GM19035 (cell line): ENCODE measurements around the gene LRRC61.
"Not testable (repeated sequence)": the region's sequence is repeated elsewhere in the genome, so short reads cannot be mapped to it uniquely, and the experiment has no call there.

Experiments used
- ATAC-seq: cut with Tn5 transposase; IDR thresholded peaks from one replicate; pipeline ENCODE4 v1.9.1; 2021; ENCODE audit not compliant: unreplicated experiment

Gene LRRC61

DNA sequence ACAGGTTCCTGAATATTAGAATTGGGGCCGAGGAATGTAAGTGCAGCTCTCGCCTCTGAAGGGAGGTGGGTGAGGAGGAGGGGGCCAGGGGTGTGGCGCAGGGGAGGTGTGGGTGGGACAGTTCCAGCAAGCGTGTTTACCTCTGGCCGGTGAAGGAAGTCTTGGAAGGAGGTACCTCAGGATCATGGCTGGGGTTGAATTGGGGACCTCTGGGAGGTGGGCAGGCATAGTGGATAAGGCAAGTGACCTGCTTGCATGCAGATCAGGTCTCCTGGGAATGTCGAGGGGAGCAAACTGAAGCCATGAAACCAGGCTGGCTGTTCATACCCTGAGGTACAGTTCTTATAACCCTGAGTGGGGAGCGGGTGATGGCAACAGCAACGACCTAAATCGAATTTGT is 57.9 kb downstream of the LRRC61 start:
- no peak for ATAC-seq

DNA sequence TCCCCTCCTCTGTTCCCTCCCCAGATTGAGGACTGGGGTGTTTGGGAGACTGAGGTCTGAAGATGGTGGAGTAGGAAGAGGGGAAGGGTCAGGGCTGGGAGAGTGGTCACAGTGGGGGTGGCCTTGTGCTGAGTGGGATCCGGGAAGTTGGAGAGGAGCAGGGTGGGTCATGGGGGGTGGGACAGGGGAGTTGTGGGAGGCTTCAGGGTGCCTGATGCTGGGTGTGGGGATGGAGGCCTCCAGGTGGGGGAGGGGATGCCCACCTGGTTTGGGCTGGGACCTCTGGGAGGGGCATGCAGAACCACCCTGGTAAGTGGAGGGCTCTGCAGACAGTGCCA is 58.6 kb downstream of the LRRC61 start:
- ATAC-seq, result no peak

DNA sequence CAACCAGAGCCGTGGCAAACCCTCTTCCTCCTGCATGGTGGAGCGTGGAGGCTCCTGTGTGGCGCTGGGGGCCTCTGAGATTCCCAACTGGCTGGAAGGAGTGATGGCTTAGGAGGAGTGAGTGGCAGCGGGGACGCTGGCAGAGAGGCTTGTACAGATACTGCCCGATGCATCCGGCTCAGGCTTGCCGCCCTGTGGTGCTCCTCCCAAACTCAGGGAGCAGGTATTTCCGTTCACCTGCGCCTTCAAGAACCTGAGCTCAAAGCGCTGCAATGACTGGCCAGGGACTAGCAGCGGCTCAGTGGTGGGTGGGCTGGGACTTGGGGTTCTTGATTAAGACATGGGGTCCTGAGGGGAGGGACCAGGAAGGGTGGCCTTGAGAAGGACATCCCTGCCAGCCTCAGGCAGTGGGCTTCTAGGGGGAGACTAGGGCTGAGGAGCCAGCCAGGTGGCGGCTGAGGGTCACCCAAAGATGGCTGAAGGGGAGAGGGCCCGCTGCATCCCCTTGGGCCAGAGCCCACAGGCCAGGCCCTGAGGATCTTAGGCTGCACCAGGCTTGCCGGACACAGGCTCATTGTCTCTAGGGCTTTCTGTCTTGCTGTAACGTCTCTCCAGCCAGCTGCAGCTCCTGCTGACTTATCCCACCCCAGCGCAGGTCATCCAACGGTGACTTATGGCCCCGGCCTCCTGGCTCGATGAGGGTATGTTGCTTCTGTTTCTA is 59.1 kb downstream of the LRRC61 start:
- ATAC-seq, result no peak

DNA sequence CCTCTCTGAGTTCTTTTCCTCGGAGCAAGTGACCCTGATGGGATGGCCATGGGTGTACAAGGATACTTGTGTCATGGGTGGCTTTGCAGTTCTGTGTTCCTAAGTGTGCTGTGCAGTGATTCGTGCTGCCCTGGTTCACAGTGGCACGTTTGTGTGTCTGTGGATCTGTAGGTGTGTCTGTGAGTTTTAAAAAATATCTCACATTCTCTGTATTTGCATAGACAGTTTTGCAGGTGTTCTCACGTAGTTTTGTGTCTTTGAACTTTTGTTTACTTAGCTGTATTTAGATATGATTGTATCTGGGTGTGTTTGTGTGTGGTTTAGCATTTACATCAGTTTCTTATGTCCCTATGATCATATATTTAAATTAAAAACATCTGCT is 59.7 kb downstream of the LRRC61 start:
- no peak for ATAC-seq

DNA sequence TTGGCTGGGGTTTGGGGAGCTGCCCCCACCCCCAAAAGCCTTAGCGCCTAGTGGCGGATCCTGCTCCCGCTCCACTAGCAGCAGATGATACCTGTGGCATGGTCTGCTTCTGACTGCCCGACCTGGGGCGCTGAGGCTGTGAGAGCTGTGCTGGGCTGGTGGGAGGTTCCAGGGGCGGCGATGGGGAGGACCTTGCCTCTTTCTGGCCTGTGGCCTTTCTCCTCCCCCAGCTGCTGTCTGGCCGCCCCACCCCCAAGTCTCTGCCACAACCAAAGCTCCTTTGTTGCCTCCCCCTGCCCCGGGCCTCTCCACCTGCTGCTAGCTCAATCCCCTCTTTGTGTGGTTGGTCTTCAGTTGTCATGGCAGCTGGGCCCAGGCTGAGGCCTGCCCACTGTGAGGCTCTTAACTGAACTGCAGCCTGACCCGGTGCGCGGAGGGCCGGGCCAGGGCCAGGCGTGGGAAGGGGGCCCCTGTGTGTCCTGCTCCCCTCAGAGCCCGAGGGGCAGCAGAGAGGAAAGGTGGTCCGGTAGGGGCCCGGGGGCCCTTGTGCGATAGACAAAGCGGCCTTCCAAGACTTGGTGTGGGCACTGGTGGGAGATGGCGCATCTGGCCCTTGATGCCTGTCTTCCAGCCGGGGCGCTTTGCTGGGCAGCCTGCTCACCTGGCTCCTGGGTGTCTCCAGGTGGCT is 60.7 kb downstream of the LRRC61 start:
- ATAC-seq, result no peak

DNA sequence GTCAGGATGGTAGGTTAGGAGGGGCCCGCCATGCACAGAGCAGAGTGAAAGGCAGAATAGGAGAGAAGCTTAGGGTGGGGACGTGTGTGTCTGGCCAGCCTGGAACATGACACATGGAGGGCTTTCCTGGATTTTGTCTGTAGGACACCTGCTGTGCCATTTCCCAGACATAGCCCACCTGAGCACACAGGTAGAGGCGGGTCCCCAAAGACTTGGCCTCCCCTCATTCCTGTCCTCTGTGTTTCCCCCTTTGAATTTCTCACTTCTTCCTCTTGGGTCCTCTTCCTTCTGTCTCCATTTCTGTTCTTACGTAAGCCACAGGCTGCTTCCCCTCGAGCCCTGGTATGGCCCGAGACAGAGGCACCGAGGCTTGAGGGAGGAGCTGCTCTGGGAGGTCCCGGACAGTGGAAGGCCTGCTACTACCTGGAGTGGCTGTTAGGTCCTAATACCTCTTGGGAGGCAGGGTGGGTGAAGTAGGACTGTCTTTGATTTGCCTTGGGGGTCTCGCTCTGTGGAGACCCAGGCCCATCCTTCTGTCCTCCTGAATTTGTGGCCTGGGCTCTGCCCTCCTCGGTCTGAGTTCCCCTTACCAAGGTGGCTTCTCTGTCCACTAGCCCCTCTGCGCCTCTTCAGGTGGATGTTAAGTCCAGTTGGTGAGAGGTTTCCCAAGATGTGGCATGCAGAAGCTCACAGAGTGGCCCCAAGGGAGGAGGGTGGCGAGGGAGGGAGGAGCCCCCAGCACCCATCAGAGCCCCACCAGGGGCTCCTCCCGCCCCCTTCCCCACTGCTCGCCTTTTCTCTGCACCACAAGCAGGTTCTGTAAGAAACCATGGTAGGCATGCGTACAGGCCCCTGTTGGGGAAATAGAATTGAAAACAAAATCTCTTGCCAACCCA is 61.5 kb downstream of the LRRC61 start:
- ATAC-seq, result no peak

DNA sequence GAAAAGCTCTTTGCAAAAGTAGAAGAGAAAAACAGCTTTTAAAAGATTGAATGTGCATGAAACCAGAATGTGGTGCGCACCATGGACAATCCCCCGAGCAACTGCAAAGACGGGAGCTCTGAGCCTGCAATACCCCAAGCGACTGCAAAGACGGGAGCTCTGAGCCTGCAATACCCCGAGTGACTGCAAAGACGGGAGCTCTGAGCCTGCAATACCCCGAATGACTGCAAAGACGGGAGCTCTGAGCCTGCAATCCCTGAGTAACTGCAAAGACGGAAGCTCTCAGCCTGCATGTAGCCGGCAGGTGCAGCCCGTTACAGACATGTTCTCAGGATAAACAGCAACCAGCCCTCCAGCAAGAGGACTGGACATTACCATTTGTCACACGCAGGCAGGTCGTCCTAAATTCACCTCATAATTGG is 62.2 kb downstream of the LRRC61 start:
- no peak for ATAC-seq

DNA sequence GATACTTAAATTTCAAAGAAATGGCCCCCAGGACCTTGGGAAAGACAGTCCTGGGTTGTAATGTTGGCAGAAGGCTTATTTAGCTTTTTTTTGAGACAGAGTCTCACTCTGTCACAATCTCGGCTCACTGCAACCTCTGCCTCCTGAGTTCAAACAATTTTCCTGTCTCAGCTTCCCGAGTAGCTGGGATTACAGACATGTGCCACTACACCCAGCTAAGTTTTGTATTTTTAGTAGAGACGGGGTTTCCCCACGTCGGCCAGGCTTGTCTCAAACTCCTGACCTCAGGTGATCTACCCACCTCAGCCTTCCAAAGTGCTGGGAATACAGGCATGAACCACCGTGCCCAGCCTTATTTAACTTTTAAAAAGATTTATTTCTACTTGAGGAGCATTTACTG is 62.7 kb downstream of the LRRC61 start:
- not testable (repeated sequence) for ATAC-seq
